T-helper 2 cell (primary cell): Measurements from ENCODE around the gene MKNK1.

Experiments
- DNase-seq, 5 experiments: peaks; one replicate each; pipeline versions ENCODE4 v3.0.0 to v3.0.0-alpha.2; 2012 to 2022

Gene MKNK1

DNA sequence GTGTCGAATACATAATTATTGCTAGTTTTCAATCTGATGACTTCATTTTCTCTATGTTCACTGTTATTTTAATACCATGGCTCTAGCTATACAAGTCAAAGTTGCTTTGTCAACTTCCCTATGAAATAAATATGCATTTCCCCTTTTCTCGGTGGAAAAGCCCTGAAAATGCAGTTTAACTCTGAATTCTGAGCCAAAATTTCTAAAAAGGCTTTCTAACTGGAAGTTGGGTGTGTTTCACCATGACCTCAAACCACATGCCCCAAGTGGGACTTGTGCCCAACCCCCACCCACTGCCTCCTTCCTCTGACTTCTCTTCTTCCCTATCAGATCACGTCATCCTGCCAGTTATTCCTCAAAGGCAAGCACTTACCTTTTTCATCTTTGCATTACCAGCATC, 8.9 kb downstream of the MKNK1 start:
- DNase-seq: peak in 1 of 5 experiments; percentile 33

DNA sequence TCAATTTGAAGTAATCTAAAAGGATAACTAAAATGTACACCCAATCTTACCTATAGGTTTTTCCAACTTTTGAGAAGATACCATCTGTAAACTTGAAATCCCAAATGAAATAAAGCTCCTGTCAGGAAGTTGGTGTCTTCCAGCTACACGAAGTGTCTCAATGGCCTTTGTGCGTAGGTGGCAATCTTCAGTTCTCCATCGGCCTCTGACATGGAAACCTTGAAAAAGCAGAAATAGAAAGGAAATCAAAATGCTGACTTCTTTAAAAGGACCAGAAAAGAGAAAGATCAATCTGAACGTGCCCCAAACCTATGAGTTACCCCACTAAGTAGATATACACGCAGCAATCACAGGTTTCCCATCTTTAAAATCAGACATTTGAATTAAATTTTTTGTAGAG, 10.0 kb downstream of the MKNK1 start:
- no peak for DNase-seq

DNA sequence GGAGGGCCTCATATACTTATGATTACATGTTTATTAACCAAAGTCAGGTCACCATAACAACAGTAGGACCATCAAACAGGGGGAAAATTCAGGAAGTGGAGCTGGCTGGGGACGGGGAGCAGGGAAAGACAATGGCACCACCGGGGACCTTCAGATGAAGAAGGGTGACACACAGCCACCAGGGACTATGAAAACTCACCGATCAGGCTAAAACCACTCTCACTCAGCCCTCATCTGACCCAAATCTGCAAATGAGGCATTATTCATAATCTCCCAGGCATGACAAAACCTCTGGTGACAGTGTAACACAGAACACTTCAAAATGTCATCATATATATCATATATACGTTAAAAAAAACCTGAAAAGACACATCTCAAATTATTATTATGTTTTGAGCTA, 11.2 kb downstream of the MKNK1 start:
- DNase-seq: no peak

DNA sequence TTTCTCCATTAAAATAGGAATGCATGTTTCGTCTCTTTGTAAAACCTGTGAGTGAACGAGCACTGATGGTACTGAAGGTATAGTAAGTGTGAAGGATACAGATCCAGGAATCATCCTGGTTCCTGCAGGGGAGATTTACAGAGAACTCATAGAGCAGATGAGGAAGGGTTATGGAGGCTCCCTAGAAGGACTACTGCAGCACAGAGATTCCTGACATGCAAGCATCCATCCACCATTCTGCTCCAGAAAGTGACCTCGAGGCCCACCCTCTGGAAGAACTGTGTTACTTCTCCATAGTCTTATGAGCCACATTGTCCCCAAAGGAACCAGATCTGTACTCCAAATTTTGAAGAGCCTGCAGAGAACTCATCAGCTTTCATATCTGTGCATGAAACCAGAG, 14.5 kb downstream of the MKNK1 start:
- DNase-seq: no peak

DNA sequence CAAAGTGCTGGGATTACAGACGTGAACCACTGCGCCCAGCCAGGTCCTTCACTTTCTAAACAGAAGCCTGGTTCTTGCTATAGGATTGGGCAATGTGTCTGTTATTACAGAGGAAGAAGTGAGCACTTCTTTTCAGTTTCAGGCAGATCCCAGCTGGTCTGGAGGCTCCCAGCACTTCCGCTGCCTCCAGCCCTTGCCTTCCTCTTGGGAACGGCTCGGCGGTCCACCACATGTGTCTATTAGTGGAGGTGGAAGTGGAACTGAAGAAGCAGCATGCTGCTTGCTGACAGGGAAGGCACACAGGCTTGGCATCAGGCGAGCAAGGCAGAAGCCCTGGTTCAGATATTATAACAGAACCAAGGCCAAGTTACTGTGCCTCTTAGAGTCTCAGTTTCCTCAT, 17.0 kb downstream of the MKNK1 start:
- no peak for DNase-seq

DNA sequence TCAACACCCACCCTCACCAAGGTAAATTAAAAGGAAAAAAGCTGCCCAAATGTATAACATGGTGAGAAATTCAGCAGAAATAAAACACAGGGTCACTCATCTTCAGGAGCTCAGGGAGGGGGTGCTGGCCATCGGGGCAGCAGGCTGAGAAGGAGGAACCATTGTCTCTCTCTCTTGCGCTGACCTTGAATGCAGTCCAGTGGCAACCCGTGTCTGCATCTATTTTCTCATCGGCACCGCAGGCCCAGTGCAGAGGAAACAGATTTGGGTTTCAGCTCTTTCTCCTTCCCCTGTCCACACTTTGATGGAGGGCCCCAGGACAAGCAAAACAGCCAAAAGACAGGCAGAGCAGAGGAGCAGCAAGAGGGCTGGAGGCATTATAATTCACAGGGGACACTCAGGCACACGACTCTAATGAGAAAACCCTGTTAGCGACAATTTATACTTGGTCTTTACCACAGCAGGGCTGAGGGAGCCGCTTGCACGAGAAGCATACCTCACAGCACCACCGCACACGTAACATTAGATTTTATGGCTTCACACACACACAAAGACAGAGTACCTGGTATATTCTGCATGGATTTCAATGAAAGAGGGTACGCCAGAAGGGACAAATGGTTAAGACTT, 18.6 kb downstream of the MKNK1 start:
- no peak for DNase-seq

DNA sequence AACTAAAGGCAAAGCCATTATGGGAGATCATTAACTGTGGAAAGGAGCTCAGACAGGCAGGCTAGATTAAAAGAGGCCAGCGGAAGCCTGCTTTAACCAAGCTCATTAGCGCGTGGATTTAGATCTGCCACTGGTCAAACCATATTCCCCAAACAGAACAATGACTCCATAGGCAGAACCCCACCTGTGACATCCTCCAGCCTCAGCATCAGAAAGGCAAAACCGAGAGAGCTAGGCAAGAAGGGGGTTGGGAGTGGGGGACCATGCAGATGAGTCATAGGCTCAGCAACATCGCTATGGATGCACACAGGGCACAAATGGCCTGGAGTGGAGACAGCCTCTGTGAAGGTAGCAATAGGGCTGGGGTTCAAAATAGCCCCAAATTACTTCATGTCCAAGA, 20.6 kb downstream of the MKNK1 start:
- DNase-seq: no peak

DNA sequence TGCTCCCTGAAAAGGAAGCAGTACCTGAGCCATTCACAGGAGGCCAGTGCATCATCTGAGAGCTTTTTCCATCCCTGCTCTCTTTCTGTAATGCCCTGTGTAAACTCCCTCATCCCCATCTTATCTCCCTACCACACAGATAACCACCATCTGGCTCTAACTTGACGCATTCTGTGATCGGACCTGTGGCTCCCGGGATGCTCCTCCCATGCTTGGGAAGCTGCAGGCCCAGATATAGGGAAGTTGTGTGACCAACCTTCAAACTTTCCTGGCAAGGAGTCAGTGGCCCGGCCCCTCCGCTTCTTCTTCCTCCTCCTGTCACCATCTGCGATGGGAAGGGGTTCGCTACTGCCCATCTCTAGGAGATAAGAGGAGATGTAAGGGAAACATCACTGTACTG, 21.1 kb downstream of the MKNK1 start:
- DNase-seq: no peak

DNA sequence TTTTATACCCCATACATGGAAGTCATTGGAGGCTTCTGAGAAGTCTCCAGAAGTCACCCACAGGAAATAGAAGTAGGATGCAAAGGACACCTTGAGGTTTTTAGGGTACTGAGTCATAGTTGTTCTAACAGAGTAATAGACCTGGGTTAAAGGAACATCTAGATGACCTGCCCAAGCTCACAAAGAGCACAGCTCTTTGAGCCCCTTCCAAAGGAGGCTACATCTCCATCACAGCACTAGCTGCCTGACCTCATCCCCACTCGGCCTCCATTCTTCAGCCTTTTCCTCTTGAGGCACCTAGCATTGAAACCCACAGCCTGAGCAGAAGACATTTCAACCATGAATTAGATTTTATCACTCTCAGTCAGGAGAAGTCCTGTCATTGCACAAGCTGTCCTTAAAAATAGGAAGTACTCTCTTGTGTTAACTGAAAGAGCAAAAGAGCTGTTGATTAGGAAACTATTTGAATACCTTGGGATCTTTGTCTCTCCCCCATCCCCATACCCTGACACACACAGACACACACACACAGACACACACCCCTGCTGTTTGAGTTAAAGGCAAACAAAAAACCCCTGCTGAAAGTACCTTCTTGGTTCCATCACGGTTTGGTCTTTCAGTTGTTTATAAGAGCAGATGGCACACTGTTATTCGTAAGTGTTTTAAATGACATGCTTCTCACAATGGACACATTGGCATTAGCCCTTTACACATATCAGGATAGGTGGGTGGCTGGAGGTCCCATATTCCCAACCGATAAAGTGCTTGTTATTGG, 22.2 kb downstream of the MKNK1 start:
- DNase-seq: peak in 2 of 5 experiments; percentile 43 to 87

DNA sequence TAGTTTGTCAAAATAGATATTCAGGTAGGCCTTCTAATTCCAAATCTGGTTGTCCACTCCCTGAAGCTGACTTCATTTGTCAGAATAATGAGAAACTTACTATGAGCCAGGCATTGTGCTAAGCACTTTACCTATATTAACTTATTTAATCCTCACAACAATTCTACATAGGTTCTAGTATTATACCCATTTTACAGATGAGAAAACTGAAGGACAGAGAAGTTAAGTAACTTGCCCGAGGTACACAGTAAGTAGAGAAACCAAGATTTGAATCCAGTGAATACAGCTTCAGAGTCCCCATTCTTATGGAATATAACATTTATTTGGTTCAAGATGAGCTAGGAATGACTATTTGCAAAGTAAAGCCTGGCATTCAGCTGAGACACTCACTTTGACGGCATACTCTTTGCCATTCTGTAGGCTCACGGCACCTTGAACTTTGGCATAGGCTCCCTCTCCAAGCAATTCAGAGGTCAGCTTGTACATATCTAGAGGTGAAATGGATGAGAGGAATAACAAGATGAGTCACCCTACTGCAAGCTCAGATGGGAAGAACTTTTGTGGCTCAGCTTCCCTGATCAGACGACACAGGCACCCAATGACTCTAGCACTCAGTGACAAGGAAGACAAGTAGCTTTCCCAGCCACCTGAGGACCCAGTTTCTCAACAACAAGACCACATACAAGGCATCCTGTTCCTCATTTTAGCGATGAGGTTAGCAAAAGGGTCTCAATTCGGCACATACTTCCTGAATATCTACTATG, 23.7 kb downstream of the MKNK1 start:
- DNase-seq: no peak

DNA sequence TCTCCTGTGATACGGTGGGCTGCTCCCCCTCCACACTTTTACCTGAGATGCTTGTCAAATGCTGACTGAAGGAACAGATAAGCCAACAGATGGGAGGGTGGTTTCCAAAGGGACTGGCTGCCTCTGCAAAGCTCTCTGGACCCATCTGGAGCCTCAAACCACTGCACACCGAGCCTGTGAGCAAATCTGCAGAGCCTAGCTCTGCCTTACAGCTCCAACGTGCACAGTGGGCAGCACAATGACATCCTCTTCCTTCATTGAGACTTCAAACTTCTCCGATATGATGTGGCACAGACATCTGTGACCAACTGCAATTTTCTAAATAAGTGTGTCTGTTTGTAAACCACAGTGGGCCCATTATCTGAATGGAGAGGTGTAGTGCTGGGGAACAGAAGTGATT, 26.4 kb downstream of the MKNK1 start:
- peak in 1 of 5 experiments; percentile 86 for DNase-seq

DNA sequence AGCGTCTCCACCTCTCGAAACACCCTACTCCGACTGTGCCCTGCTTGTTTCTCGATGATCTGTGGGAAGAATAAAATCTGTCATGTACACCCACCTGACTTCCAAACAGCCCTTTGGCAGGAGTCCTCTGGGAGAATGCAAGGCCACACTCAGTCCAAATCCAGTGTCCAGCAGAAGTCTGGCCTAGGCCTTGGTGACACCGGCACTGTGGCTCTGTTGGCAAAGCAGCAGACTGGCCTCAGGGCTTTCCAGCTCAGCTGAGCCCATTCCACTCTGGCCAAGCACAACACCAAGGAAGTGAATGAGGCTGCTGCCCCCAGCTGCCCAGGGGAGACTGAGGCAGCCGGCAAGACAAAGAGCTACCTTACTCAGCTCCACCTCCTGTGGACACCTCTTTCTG, 27.5 kb downstream of the MKNK1 start:
- DNase-seq: no peak

DNA sequence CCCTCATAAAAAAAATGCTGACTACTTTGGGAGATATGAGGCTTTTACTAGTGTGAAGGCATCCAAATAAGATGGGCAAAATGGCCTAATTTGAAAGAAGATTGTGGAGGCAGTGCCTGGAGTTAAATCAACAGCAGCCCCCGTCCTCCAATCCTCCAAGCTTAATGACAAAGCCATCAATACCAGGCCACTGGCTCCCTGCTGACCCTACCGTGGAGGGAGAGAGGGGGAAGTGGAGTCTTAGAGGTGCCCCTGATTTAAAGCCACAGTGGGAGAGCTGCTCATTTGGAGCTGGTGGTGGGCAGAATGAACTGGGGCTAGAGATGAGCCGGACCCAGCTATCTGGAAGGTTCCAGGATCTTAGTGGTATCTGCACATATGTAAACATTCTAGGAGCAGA, 28.3 kb downstream of the MKNK1 start:
- DNase-seq: no peak

DNA sequence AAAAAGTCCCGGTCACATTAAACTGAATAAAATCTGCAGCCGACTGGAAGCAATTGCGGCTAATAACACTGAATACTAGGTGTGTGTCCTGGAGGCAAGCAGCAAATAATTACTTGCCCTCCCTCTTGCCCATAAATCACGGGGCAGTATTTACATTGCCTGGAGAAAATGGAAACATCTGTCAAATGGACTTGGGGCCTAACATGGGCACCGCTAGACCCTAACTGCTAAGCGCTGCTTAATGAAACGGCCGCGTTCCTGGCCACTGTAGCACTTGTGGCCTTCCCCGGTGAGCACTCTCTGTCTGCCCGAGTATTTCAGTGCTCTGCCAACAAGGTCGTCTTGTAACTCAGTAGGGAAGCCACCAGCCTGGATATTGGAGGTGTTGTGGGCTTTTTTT, 28.8 kb downstream of the MKNK1 start:
- no peak for DNase-seq

DNA sequence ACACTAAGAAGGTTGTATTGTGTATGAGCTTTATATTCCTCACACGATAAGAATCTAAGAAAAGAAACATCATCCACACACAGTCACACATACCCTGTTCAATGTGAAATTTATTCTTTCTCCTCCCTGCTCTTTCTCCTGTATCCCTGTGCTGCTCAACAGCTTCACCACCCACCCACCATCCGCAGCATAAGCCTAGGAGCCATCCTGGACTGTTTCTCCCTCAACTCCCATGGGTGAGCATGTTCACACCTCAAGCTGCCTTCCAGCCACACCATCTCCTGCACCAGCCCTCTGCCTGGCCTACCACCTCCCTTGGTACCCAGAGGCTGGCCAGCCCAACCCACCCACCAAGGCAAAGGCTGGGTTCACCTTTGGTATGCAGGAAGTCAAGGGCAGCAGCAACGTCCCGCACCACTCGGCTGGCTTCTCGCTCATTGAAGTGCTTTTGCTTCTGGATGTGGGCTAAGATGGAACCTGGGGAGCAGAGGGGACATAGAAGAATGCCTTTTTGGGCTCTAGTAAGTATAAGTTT, 32.3 kb downstream of the MKNK1 start:
- DNase-seq: no peak

DNA sequence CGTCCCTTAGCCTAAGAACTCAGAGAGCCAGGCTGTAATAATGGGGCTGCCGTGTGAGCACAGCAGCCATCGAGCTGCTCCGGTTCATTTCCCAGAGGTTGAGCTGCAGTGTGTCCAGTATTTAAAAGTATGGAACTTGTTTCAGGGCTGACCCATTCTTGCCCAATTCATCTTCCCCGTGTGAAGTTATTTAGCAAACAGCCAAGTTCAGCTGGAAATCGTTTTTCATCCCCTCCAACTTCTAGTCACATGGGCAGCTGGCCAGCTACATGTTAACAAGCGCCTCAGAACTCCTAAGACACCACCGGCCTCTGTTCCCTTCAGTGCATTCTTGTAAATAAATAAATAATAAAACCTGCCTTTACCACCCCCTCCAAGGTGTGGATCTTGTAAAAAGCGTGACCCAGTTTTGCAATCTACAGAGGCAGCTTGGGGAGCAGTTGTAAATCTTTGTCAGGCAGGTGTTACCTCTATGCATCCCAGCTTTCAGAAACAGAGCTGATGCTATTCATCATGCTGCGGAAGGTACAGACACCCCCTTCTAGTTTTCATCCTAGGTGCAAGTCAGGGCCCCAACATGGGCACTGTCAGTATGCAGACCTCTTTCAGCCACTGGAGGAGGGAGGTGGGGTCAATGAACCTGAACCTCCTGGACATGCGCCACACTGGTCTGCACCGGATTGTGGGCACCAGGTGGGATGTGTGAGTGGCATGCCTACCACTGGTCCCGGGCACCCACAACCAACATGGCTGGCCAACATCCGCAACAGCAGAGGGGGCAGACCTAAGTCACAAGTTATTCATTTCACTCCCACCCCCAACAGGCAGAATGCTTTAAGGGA, 34.0 kb downstream of the MKNK1 start:
- DNase-seq: no peak

DNA sequence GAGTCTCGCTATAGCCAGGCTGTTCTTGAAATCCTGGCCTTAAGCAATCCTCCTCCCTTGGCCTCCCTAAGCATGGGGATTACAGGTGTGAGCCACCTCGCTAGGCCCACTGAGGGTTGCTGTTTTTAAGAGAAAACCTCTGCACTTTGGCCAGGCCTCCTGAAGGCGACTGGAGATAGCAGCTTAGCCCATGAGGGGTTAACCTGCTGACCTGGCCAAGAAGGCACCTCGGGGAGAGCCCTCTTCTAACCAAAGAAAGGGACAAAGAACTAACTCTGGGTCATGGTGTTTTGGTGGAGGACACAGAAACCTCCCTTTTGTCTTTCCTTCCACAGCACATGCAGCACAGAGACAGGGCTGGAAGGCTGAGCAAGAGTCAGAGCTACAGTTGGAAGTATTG, 35.0 kb downstream of the MKNK1 start:
- no peak for DNase-seq

DNA sequence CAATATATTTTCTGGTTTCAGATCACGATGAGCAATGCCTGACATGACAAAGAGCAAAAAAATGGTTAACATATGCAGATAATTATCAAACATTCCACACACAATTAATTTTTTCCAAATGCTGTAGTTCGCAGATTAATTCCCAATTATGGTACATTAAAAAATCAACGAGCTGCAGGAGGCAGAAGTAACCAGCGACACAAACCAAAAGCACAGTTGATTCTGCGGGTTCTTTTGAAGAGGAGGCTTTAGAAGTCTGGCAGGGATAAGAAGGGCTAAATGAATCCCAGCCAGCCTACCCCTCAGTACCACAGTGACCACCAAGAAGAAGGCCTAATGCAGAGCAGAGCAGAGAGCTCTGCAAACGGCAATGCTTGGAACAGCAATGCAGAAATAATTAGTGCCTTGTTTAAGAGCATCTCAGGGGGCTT, 35.6 kb downstream of the MKNK1 start:
- DNase-seq: no peak

DNA sequence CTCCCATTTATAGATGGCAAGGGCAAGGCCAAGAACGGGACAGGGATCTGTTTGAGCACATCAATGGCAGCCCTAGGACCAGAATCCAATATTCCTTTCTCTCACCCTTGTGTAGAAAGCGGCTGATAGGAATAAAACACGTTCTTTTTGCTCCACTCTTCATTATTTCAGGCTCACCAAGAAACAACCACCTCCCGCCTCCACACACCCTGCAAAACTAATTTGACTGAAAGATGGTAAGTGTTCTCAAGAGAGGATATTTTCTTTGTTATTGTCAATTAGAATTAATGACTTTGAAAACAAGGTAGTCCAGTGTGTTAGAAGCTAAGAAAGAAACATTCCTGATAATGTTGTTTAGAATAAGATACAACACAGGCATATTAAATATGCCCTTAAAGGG, 40.7 kb downstream of the MKNK1 start:
- no peak for DNase-seq

DNA sequence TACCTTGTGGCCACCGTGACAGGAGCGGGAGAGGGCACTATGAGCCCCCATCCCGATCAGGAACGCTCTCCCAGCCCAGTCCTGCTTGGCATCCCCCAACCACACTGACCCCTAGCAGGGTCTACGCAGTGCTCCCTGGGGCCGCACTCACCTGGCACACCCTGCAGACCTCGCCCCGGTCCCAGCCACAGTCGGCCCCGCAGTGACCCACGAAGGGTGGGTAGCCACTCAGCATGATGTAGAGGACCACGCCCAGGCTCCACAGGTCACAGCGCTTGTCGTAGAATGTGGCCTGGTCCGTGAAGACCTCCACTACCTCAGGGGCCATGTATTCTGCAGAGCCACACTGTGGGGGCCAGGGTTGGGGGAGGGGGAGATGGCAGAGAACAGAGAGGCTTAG, 41.6 kb downstream of the MKNK1 start:
- DNase-seq: no peak

DNA sequence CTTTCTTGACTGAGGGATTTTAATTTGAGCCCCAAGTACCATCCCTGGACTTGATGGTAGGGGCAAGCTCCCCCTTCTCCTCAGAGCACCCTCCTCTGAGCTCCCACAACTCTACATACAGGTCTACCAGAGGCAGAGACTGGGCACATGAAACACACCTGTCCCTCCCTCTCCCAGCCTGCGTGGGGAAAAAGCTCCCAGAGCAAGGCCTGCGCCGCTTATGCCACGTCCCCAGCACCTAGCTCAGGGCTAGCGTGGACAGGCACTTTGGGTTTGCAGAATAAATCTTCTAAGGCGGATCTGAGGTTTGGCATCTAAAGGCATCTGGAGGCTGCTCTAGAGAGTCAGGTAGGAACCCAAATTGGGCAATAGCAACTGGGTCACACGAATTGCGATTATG, 45.1 kb downstream of the MKNK1 start:
- no peak for DNase-seq

DNA sequence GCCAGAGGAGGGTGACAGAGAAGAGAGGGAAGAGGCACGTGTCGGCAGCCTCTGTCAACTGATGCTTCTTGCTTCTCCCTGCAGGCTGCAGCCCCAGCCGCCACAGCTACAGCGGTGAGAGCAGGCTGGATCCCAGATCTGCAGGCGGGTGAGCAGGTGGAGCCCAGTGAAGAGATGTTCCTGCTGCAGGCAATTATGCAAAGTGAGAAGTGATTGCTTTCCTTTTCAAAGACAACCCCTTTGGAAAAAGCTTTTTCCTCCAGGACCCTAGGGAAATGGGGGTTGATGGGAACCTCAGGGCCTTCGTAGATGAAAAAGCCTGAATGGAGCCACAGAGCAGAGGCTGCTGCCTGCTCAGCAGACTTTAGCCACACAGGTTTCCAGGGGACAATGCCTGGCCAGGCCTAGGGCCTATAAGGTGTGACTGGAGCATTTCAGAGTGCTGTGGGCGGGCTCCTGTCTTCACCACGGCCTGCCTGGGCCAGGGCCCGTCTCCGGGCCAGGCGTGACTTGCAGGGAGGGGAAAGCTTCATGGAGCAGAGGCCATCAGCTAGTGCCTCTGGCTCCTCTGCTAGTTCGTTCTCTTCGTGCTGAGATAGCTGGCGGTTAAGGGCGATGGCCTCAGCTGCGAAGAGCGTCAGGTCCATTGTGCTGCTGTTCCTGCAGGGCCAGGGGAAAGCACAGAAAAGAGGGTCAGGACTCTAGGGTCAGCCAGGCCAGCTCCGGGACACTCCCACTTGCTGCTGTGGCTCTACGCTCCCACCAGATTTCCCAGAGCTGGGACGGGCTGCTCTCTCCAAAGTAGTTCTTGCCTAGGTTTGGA, 45.7 kb downstream of the MKNK1 start:
- DNase-seq: no peak
